ENCODE results near the gene MLLT6. TPM values are rescaled to one million over a fixed set of nuclear protein-coding genes. Genes with fewer than 3 reads are reported as not detected.

MLLT6 gene
- total RNA-seq, 1 donor from 2014 or later: 70.2 TPM

- H3K27me3 ChIP-seq: no peaks in the 10 kb centered on the region
- H3K36me3 ChIP-seq: peaks cover 0 to 23% of the 10 kb centered on the region in 2 donors
- intact Hi-C loops (cut with DNase I): loop anchor here (5.0 kb wide), 1 partner anchor 45 kb away; the partner anchor contains the start of gene PIP4K2B
- H3K4me3 ChIP-seq: peak overlapping the region; percentile 83 to 91
- no peaks in the 10 kb centered on the region for H3K9me3 ChIP-seq
- peak overlapping the region; percentile 81 for H3K27ac ChIP-seq
- TF ChIP-seq POLR2AphosphoS5 (IDR thresholded peaks at IDR 0.05; ENCODE audit: insufficient read depth in 1 of 2, low read depth in 1 of 2) (no peak), POLR2A (IDR thresholded peaks at IDR 0.05) (no peak)
- DNase-seq (ENCODE audit: extremely low spot score in 2 of 2): no peak
- peaks cover 62% of the 10 kb centered on the region for H3K4me1 ChIP-seq
Measured at GRCh38 chr17:38751808-38752307, 46.8 kb downstream of the MLLT6 start.

- peaks cover 56% of the 10 kb centered on the region for H3K4me1 ChIP-seq
- intact Hi-C loops (cut with DNase I): loop anchor here (5.0 kb wide), 1 partner anchor 45 kb away; the partner anchor contains the start of gene PIP4K2B
Measured at GRCh38 chr17:38752308-38753070, 47.4 kb downstream of the MLLT6 start, which contains the start of gene PSMB3. TSS of gene PSMB3 (plus strand) at chr17:38752741. CDS start at chr17:38752827, 86 bp downstream.

GRCh38 chr17:38753071-38753506, 48.0 kb downstream of the MLLT6 start:
- TF ChIP-seq CTCF (IDR thresholded peaks at IDR 0.05): no peak
- TF ChIP-seq POLR2AphosphoS5 (IDR thresholded peaks at IDR 0.05; ENCODE audit: insufficient read depth in 1 of 2, low read depth in 1 of 2): no peak
- TF ChIP-seq POLR2A (IDR thresholded peaks at IDR 0.05): no peak
- peak overlapping the region; percentile 81 for H3K27ac ChIP-seq
- no peaks in the 10 kb centered on the region for H3K9me3 ChIP-seq
- H3K4me1 ChIP-seq: peaks cover 52% of the 10 kb centered on the region
- H3K36me3 ChIP-seq: peaks cover 0 to 34% of the 10 kb centered on the region in 2 donors
- no peaks in the 10 kb centered on the region for H3K27me3 ChIP-seq
- intact Hi-C loops (cut with DNase I): loop anchor here (5.0 kb wide), 1 partner anchor 44 kb away; the partner anchor contains the start of gene PIP4K2B
- no peak for DNase-seq (ENCODE audit: extremely low spot score in 2 of 2)
- H3K4me3 ChIP-seq: peak overlapping the region; percentile 83 to 91

More at GRCh38 chr17:38752308-38753070, 47.4 kb downstream of the MLLT6 start, which contains the start of gene PSMB3:
- TF ChIP-seq CTCF (IDR thresholded peaks at IDR 0.05) (peak in 1 of 3 experiments; percentile 9), POLR2AphosphoS5 (IDR thresholded peaks at IDR 0.05; ENCODE audit: insufficient read depth in 1 of 2, low read depth in 1 of 2) (peak; percentile 84 to 98), POLR2A (IDR thresholded peaks at IDR 0.05) (no peak)
- DNase-seq (ENCODE audit: extremely low spot score in 2 of 2): peak in 1 of 2 donors; percentile 100
- peak within 1 kb of the TSS; percentile 81 for H3K27ac ChIP-seq
- H3K36me3 ChIP-seq: peaks cover 0 to 28% of the 10 kb centered on the region in 2 donors
- no peaks in the 10 kb centered on the region for H3K27me3 ChIP-seq
- H3K4me3 ChIP-seq: peak within 1 kb of the TSS; percentile 83 to 91
- no peaks in the 10 kb centered on the region for H3K9me3 ChIP-seq

GRCh38 chr17:38761612-38762011, 56.5 kb downstream of the MLLT6 start:
- Histone ChIP-seq H3K27ac (no peak overlapping the region), H3K4me3 (no peak overlapping the region), H3K36me3 (peaks cover 0 to 85% of the 10 kb centered on the region in 2 donors), H3K4me1 (no peaks in the 10 kb centered on the region), H3K9me3 (no peaks in the 10 kb centered on the region), H3K27me3 (no peaks in the 10 kb centered on the region)
- DNase-seq (ENCODE audit: extremely low spot score in 2 of 2): no peak
- intact Hi-C loops (cut with DNase I): no loop called here
- TF ChIP-seq CTCF (IDR thresholded peaks at IDR 0.05) (no peak), POLR2A (IDR thresholded peaks at IDR 0.05) (no peak), POLR2AphosphoS5 (IDR thresholded peaks at IDR 0.05; ENCODE audit: insufficient read depth in 1 of 2, low read depth in 1 of 2) (no peak)

GRCh38 chr17:38762231-38762630, 57.2 kb downstream of the MLLT6 start:
- Histone ChIP-seq H3K27ac (no peak overlapping the region), H3K9me3 (no peaks in the 10 kb centered on the region), H3K4me1 (no peaks in the 10 kb centered on the region), H3K27me3 (no peaks in the 10 kb centered on the region), H3K4me3 (no peak overlapping the region), H3K36me3 (peaks cover 0 to 88% of the 10 kb centered on the region in 2 donors)
- intact Hi-C loops (cut with DNase I): no loop called here
- DNase-seq (ENCODE audit: extremely low spot score in 2 of 2): no peak
- TF ChIP-seq POLR2AphosphoS5 (IDR thresholded peaks at IDR 0.05; ENCODE audit: insufficient read depth in 1 of 2, low read depth in 1 of 2) (no peak), POLR2A (IDR thresholded peaks at IDR 0.05) (no peak), CTCF (IDR thresholded peaks at IDR 0.05) (no peak)
